Inflammatory macrophage treated with lipopolysaccharide for 4 hours (primary cell): ENCODE results near the gene DGKH.
A peak's percentile ranks its signal among the peaks of the same experiment; 100 is the strongest.

Experiments
- DNase-seq: peaks from one replicate; pipeline ENCODE4 v3.0.0-alpha.2; 2020

Gene DGKH

GRCh38 chr13:42048342-42048683 lies at the start of gene DGKH:
DGKH (plus strand) TSS chr13:42048648; CDS start chr13:42048774, 126 bp downstream.
- no peak for DNase-seq

DNA sequence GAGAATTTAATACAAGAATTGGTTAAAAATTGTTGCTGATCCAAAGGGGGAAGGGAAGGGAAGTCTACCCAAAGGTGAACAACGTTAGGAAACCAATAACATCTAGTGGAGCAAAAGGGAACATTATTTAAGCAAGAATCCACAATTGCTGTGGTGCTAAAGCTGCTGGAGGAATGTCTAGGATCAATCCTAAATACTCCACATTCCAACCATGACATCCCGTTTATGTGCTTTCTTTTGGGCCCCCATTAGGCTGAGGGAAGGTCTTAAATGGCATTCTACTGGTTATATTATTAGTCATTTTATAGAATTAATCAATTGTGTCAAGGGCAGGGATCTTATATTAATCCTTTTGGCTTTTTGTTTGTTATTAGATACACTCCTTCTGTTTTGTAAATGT lies 47.6 kb upstream of the DGKH start:
- no peak for DNase-seq

- DNase-seq: no peak
Observed at GRCh38 chr13:42001580-42001979, 46.9 kb upstream of the DGKH start.

GRCh38 chr13:42002066-42002465 lies 46.4 kb upstream of the DGKH start:
- no peak for DNase-seq

DNA sequence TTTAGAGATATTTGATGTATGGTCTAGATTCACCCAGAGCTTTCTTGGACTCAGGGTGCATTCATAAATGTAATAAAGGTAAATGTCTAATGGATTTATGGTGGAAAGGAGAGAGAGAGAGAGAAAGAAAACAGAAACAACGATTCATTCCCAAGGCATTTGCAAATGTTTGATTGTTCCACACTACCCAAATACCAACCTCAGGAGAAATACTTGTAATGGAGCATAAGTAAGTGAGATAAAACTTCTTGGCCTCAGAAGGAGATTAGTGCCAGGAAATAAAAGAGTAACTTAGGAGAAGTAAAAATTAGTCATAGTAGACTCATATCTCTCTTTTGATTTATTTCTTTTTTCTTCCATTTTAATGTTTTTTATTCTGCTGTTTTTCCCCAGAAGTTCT lies 40.6 kb upstream of the DGKH start:
- no peak for DNase-seq

DNA sequence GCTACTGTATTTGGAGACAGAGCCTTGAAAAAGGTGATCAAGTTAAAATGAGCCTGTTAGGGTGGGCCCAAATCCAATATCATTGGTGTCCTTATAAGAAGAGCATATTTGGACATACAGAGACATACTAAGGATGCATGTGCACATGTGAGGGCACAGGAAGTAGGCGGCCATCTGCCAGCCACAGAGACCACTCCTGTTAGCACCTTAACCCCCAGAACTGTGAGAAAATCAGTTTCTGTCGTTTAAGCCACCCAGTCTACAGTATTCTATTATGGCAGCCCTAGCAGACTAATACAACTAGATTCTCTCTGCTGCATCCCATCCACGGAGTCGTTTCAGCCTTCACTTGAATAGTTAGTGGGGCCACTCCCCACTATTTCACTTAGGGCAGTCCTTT lies 39.4 kb upstream of the DGKH start:
- DNase-seq: no peak

- no peak for DNase-seq
Observed at GRCh38 chr13:42011601-42012350, 36.7 kb upstream of the DGKH start.

- DNase-seq: no peak
Observed at GRCh38 chr13:42014119-42014518, 34.3 kb upstream of the DGKH start.

DNA sequence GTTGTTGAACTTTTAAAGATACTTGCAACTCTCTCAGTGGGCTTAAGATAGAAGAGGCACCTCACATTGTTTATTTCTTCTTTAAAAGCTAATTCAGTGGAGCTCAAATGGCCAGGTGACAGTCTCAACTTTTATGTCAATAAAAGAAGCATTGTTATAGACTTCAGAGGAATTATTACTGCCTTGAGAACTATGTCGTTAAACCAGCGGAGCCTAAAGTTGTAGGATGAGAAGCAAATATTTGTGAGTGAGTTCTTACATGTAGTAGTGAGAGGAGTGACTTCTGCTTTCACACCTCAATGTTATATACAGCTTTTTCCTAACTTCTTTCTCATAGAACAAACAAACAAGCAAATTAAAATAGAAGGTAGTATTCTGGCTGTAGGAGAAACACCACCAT lies 31.2 kb upstream of the DGKH start:
- no peak for DNase-seq

DNA sequence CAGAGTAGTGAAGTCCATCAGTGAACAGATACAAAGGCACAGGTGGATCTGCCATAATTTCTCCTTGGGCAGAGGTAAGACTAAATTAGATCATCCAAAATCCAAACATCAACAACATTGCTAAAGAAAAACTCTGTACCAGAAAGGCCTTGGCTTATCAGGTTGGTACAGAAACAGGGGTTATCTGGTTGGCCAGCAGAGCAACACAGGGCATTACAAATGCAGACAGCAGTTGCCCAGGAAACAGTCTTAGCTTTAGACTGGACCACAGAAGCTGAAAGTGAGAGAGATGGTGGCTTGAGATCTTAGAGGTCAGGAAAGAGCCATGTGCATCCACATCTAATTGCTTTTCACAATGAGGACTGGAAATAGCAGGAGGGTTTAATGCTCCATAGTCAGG lies 26.6 kb upstream of the DGKH start:
- no peak for DNase-seq

- DNase-seq: no peak
Observed at GRCh38 chr13:42022336-42022735, 26.1 kb upstream of the DGKH start.

DNA sequence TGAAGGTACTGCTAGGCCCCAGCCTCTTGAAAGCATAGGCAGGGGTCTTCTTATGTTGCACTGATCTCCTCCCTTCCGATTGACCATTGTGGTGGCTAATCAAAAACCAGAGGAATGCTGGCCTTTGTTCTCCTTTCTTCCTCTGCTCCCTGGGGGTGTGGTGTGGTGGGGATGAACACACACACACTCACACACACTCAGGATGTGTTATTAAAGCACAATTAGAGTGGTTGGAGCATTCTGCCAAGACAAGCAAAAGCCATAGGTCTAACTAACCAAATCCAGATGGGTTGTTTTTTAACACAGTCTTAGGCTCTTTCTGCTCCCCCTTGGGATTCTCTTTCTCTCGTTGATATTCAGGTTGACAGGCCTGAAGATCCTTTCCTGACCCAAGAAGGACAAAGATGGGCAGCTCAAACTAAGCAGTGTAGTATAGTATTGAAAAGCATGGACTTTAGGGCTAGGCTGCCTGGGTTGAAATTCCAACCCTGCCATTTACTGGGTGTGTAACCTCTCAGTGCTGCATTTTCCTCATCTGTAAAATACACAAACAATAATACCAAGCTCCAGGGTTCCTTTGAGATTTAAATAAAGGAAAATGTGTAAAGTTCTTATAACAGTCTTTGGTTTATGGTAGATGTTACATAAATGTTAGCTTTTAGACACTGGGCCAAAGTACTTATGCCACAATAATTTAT lies 25.5 kb upstream of the DGKH start:
- no peak for DNase-seq

DNA sequence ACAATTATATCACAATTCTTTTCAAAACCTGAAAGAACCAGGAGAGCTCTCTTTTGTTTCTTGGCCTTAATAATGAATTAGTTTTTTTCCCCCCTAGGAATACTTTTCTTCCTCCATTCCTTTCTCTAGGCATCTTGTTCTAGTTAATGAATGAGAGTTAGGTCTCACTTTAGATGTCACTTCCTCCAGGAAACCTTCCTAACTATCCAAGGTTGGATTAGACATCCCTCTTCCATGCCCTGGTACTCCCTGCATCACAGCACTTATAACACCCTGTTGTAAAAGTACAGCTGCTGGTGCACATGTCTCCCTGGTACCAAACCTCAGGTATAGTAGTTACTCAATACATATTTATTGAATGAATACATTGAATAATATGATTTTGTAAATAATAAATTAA lies 21.2 kb upstream of the DGKH start:
- no peak for DNase-seq

GRCh38 chr13:42028113-42028799 lies 20.2 kb upstream of the DGKH start:
- no peak for DNase-seq

DNA sequence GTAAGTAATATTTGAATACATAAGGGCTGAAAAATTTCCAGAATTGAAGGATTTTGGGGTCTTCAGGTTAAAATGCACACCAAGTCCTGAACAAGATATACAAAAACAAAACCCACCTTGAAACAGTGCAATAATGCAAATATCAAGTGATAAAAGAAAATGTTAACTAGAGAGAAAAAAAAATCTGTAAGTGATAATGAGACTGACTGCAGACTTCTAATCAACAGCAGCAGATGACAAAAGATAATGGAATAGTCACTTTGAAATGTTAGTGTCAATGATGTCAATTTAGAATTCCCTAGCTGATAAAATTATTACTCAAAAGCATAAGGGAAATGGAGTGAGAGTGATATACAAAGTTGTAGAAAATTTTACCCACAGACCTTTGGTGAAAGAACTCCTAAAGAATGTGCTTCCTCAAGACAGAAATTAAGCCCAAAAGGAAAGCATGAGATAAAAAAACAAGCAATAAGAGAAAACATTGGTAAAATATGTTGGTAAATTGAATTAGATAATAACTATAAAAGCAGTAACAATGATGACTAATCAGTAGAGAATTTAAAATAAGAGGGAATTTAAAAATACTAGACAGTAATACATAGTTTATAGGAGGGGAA lies 12.4 kb upstream of the DGKH start:
- no peak for DNase-seq

- DNase-seq: no peak
Observed at GRCh38 chr13:42036711-42037110, 11.7 kb upstream of the DGKH start.

GRCh38 chr13:42038661-42039456 lies 9.6 kb upstream of the DGKH start:
- DNase-seq: no peak

DNA sequence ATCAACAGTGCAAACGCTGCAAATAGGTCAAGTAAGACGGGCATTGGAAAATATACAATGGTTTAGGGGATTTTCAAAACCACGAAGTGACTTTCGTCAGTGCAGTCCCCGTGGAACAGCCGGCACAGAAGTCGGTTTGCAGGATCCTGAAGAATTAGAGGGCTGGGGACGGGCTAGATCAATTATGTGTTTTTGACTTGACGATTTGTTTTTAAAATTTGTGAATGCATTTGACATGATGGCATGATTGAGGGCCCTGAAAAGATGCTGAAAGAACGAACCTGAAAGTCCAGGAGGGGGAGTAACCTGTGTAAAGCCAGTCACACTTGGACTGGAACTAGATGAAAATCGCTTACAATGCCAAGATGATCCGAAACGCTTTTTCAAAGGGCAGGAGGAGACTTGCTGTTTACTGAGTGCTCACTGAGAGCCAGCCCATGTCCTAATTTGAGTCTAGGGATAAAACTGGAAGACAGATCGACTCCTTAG lies 8.9 kb upstream of the DGKH start:
- peak; percentile 17 for DNase-seq

DNA sequence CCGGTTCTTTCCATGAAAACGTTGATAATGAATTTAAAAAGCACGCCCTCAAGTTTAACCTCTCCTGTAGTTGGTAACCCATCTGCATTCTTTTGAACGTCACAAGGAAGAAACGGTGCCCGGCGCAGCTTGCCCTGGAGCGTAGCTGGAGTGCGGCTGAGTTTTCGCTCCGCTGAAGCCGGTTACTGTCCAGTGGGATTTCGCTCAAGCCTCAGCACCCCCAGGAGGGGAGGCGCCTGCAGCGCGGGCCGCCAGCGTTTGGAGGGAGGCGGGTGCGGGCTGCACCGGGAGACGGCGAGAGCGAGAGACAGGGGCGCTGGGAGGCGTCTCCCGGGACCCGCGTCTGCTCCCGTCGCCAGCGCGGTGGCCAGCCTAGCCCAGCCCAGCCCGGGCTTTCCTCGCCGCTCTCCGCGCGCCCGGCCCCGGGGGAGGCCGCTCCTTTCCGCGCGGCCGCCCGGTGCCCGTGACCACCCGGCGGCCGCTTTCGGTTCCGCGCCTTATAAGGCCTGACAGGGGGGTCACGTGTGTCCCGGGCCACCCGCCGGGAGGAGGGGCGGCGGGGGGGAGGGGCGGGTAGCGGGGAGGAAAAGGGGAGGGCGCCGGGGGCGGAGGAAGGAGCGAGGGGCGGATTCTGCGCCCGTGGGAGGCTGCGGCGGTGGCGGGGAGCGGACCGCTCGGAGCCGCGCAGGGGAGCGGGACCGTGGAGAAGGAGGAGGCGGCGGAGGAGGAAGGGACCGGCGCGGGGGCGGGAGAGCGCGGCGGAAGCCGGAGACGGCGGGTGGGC lies 8.3 kb upstream of the DGKH start:
- peak; percentile 89 for DNase-seq

DNA sequence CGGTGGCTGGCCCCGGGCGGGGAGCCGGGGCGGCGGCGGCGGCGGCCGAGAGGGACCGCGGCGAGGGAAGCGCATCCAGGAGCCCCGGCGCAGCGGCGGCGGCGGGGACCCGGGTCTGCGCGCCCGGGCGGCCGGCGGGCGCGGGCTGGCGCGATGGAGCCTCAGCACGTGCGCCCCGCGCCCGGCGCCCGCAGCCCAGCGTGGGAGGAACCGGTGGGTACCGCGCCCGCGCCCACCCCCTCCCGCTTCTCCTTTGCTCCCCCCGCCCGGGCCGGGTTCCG lies 7.8 kb upstream of the DGKH start:
- DNase-seq: no peak

GRCh38 chr13:42041011-42041683 lies 7.3 kb upstream of the DGKH start:
- DNase-seq: peak; percentile 88

- no peak for DNase-seq
Observed at GRCh38 chr13:42041684-42042035, 6.8 kb upstream of the DGKH start.
